ENCODE measurements around the gene TXNDC11. TPM values are rescaled to one million over a fixed set of nuclear protein-coding genes. Genes with fewer than 3 reads are reported as not detected.

The TXNDC11 gene
- total RNA-seq, 1 experiment from 2014 or later: 17.6 TPM

DNA sequence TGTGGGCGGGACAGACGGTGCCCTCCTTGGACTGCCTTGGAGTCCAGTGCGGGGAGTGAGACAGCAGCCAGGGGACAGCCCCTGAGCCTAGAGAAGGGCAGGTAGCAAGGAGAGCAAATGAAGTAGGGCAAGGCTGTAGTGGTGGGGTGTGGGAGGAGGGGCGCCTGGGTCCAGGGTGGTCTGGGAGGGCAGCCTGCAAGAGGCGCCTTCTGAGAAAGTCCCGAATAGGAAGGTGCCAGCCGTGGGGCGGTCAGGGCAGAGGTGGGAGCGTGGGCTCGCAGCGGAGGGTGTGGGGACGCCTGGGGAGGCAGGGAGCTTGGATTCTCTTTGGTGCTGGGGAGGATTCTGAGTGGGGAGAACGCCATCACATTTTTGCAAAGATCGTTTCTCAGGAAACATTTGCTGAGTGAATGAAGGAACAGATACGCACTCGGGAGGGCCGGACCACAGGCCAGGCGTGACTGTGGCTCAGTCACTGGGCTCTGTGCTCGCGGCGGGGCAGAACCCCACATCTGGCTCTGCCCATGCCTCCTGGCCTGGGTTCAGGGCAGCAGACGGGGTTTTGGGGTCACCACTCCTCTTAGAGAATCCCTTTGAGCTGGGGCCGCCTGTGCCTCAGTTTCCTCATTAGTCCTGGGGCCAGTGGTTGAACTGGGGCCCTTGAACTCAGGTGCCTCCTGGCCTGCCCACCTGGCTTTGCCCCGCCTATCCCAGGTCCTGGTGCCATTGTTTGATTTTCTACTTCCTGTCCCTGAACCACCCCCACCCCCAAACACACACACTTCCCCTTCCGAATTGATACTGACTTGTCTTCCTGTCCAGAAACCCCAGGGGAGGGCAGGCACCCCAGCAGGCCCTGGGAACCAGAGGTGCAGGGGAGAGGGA lies 70.2 kb downstream of the TXNDC11 start:
- CTCF ChIA-PET: no interaction called here
- intact Hi-C loops (cut with micrococcal nuclease; ENCODE audit: unreplicated experiment): no loop called here
- no TSS peak for BruUV-seq (replicated peaks)
- Histone ChIP-seq H3K36me3 (ENCODE audit: insufficient read depth, low read length, poor library complexity, severe bottlenecking) (peaks cover 10% of the 10 kb centered on the region), H3K4me1 (ENCODE audit: insufficient read depth, low read length, poor library complexity, severe bottlenecking) (peaks cover 4% of the 10 kb centered on the region), H3K9me3 (ENCODE audit: low read depth, low read length, poor library complexity, severe bottlenecking) (no peaks in the 10 kb centered on the region), H3K27me3 (replicated peaks; ENCODE audit: insufficient read depth, low read depth, low read length, poor library complexity) (no peaks in the 10 kb centered on the region), H3K4me3 (ENCODE audit: low read depth, low read length, poor library complexity, severe bottlenecking) (no peak overlapping the region), H3K27ac (ENCODE audit: low read depth, low read length, poor library complexity, severe bottlenecking) (no peak overlapping the region)
- no peak for DNase-seq (ENCODE audit: low spot score)
- POLR2A ChIA-PET (ENCODE audit: low non-redundant PET): no interaction called here
- TF ChIP-seq EZH2 (IDR thresholded peaks at IDR 0.05; ENCODE audit: borderline replicate concordance, low read depth, low read length, poor library complexity, severe bottlenecking) (no peak), CTCF (conservative IDR thresholded peaks at IDR 0.05; ENCODE audit: low read depth, low read length) (no peak)

DNA sequence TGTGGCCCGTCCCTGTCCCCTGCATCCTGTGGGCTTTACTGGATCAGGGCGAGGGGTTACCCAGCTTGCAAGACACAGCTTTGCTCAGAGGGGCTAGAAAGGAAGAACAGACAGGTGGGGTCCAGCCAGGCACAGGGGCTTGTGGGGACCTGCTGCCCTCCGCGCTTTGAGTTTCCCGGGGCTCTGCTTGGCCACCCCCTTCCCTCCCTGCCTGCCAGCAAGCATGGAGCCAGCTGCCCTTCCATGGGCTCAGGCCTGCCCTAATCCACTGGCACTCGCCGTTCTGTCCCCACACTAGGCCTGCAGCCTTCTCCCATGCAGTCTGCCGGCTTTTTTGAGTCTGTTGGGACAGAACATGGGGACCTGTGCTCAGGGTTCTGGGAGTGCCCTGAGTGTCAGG lies 71.0 kb downstream of the TXNDC11 start:
- H3K27ac ChIP-seq (ENCODE audit: low read depth, low read length, poor library complexity, severe bottlenecking): no peak overlapping the region
- DNase-seq (ENCODE audit: low spot score): no peak
- peaks cover 8% of the 10 kb centered on the region for H3K36me3 ChIP-seq (ENCODE audit: insufficient read depth, low read length, poor library complexity, severe bottlenecking)
- BruUV-seq (replicated peaks): no TSS peak
- H3K9me3 ChIP-seq (ENCODE audit: low read depth, low read length, poor library complexity, severe bottlenecking): no peaks in the 10 kb centered on the region
- CTCF ChIA-PET: no interaction called here
- H3K4me1 ChIP-seq (ENCODE audit: insufficient read depth, low read length, poor library complexity, severe bottlenecking): peaks cover 4% of the 10 kb centered on the region
- H3K4me3 ChIP-seq (ENCODE audit: low read depth, low read length, poor library complexity, severe bottlenecking): no peak overlapping the region
- no peaks in the 10 kb centered on the region for H3K27me3 ChIP-seq (replicated peaks; ENCODE audit: insufficient read depth, low read depth, low read length, poor library complexity)
- intact Hi-C loops (cut with micrococcal nuclease; ENCODE audit: unreplicated experiment): no loop called here
- TF ChIP-seq CTCF (conservative IDR thresholded peaks at IDR 0.05; ENCODE audit: low read depth, low read length): no peak
- no peak for TF ChIP-seq EZH2 (IDR thresholded peaks at IDR 0.05; ENCODE audit: borderline replicate concordance, low read depth, low read length, poor library complexity, severe bottlenecking)
- POLR2A ChIA-PET (ENCODE audit: low non-redundant PET): no interaction called here

- Histone ChIP-seq H3K4me1 (ENCODE audit: insufficient read depth, low read length, poor library complexity, severe bottlenecking) (peaks cover 4% of the 10 kb centered on the region), H3K36me3 (ENCODE audit: insufficient read depth, low read length, poor library complexity, severe bottlenecking) (peaks cover 4% of the 10 kb centered on the region), H3K27me3 (replicated peaks; ENCODE audit: insufficient read depth, low read depth, low read length, poor library complexity) (no peaks in the 10 kb centered on the region), H3K4me3 (ENCODE audit: low read depth, low read length, poor library complexity, severe bottlenecking) (no peak overlapping the region), H3K27ac (ENCODE audit: low read depth, low read length, poor library complexity, severe bottlenecking) (no peak overlapping the region), H3K9me3 (ENCODE audit: low read depth, low read length, poor library complexity, severe bottlenecking) (no peaks in the 10 kb centered on the region)
- TF ChIP-seq CTCF (conservative IDR thresholded peaks at IDR 0.05; ENCODE audit: low read depth, low read length) (no peak), EZH2 (IDR thresholded peaks at IDR 0.05; ENCODE audit: borderline replicate concordance, low read depth, low read length, poor library complexity, severe bottlenecking) (no peak)
- no peak for DNase-seq (ENCODE audit: low spot score)
- CTCF ChIA-PET: no interaction called here
- intact Hi-C loops (cut with micrococcal nuclease; ENCODE audit: unreplicated experiment): no loop called here
- BruUV-seq (replicated peaks): no TSS peak
- POLR2A ChIA-PET (ENCODE audit: low non-redundant PET): no interaction called here
Observed at GRCh38 chr16:11671271-11671670, 71.4 kb downstream of the TXNDC11 start.
